IMR-90 (cell line): ENCODE measurements around the gene CD177. TPM values are rescaled to one million over a fixed set of nuclear protein-coding genes. Genes with fewer than 3 reads are reported as not detected.

ENCODE experiments used
- ATAC-seq: fragments of 200-7000 bp; cut with Tn5 transposase; 2 replicates; pipeline ENCODE4 v1.9.1; 2020; ENCODE audit warnings: low read depth, mild to moderate bottlenecking, moderate library complexity
- BruUV-seq: library from RNA; stranded (reverse); fragments of 400-500 nt; replicated peaks from 2 replicates; lab custom pipeline; 2021; lab: Mats Ljungman, UMichigan
- CTCF ChIA-PET: fragments of 300-600 bp; formaldehyde crosslinking; extraction: SDS; loops from one replicate; lab custom pipeline; 2021; ENCODE audit warnings: antibody characterized with exemption; lab: Yijun Ruan, JAX
- POLR2A ChIA-PET: fragments of 300-600 bp; sonication (Branson Sonifier 250); formaldehyde crosslinking; loops from one replicate; lab custom pipeline; 2022; ENCODE audit warnings: antibody characterized with exemption; ENCODE audit not compliant: unreplicated experiment; lab: Charles Lee
- DNase-seq: peaks from one replicate; pipeline ENCODE4 v3.0.0; 2013
- H2AFZ ChIP-seq: replicated peaks from 2 replicates; pipeline ENCODE3; 2013; ENCODE audit warnings: low read length, mild to moderate bottlenecking; ENCODE audit not compliant: poor library complexity
- H2AK5ac ChIP-seq: 2 replicates; pipeline ENCODE4 v1.6.1; 2013; ENCODE audit warnings: low read depth, low read length, inconsistent platforms
- H2AK9ac ChIP-seq: replicated peaks from 2 replicates; pipeline ENCODE3; 2013; ENCODE audit warnings: mild to moderate bottlenecking, low read depth, low read length, moderate library complexity; ENCODE audit not compliant: poor library complexity
- H2BK120ac ChIP-seq: 2 replicates; pipeline ENCODE4 v1.6.1; 2013; ENCODE audit warnings: low read depth, low read length, inconsistent platforms
- H2BK15ac ChIP-seq: 3 replicates; pipeline ENCODE4 v1.6.1; 2013; ENCODE audit warnings: low read depth, low read length, inconsistent platforms
- H2BK20ac ChIP-seq: 2 replicates; pipeline ENCODE4 v1.6.1; 2013; ENCODE audit warnings: low read depth, mild to moderate bottlenecking, inconsistent platforms, low read length, moderate library complexity
- H2BK5ac ChIP-seq: 2 replicates; pipeline ENCODE4 v1.6.1; 2013; ENCODE audit warnings: mild to moderate bottlenecking, low read depth, low read length, inconsistent platforms; ENCODE audit not compliant: poor library complexity, severe bottlenecking
- H3K14ac ChIP-seq: replicated peaks from 2 replicates; pipeline ENCODE4 v1.6.1; 2013; ENCODE audit warnings: low read depth, low read length, inconsistent platforms
- H3K18ac ChIP-seq: 2 replicates; pipeline ENCODE4 v1.6.1; 2013; ENCODE audit warnings: low read depth, low read length, control low read depth
- H3K23ac ChIP-seq: 2 replicates; pipeline ENCODE4 v1.6.1; 2013; ENCODE audit warnings: low read depth, low read length, inconsistent platforms
- H3K27ac ChIP-seq: 2 replicates; pipeline ENCODE4 v1.5.1; 2013; ENCODE audit warnings: mild to moderate bottlenecking, control low read depth, low read length; ENCODE audit not compliant: insufficient read depth
- H3K27me3 ChIP-seq: 2 replicates; pipeline ENCODE4 v1.6.1; 2013; ENCODE audit warnings: low read length; ENCODE audit not compliant: control insufficient read depth, insufficient read depth
- H3K36me3 ChIP-seq: 2 replicates; pipeline ENCODE4 v1.6.1; 2013; ENCODE audit warnings: low read length, mixed read lengths; ENCODE audit not compliant: control insufficient read depth, insufficient read depth
- H3K4ac ChIP-seq: 2 replicates; pipeline ENCODE4 v1.6.1; 2013; ENCODE audit warnings: low read depth, low read length, inconsistent platforms
- H3K4me1 ChIP-seq: 2 replicates; pipeline ENCODE4 v1.6.1; 2013; ENCODE audit warnings: low read length, mixed read lengths; ENCODE audit not compliant: control insufficient read depth, insufficient read depth
- H3K4me2 ChIP-seq: 2 replicates; pipeline ENCODE4 v1.6.1; 2013; ENCODE audit warnings: low read depth, mild to moderate bottlenecking, control low read depth, low read length, moderate library complexity
- H3K4me3 ChIP-seq: 2 replicates; pipeline ENCODE4 v1.5.1; 2013; ENCODE audit warnings: low read depth, mild to moderate bottlenecking, control low read depth, low read length, moderate library complexity; ENCODE audit not compliant: insufficient read depth
- H3K56ac ChIP-seq: 2 replicates; pipeline ENCODE4 v1.6.1; 2013; ENCODE audit warnings: low read length, inconsistent platforms; ENCODE audit not compliant: insufficient read depth; ENCODE audit errors: extremely low read depth
- H3K79me1 ChIP-seq, 2 experiments: 2 replicates each; pipeline ENCODE4 v1.6.1; 2013; ENCODE audit warnings: low read length in 2 of 2, inconsistent platforms in 1 of 2, low read depth in 1 of 2
- H3K9ac ChIP-seq: 2 replicates; pipeline ENCODE4 v1.6.1; 2013; ENCODE audit warnings: low read depth, low read length, control low read depth
- H3K9me1 ChIP-seq: 2 replicates; pipeline ENCODE4 v1.6.1; 2013; ENCODE audit warnings: low read length, inconsistent platforms; ENCODE audit not compliant: insufficient read depth
- H3K9me3 ChIP-seq: 2 replicates; pipeline ENCODE4 v1.6.1; 2013; ENCODE audit warnings: low read length; ENCODE audit not compliant: control insufficient read depth, insufficient read depth
- H4K20me1 ChIP-seq: 2 replicates; pipeline ENCODE4 v1.6.1; 2013; ENCODE audit warnings: low read length, inconsistent platforms; ENCODE audit not compliant: insufficient read depth
- H4K5ac ChIP-seq: 2 replicates; pipeline ENCODE4 v1.6.1; 2013; ENCODE audit warnings: mild to moderate bottlenecking, low read depth, low read length, control low read depth
- H4K8ac ChIP-seq, 2 experiments: 2 replicates each; pipeline ENCODE4 v1.6.1; 2013; ENCODE audit warnings: low read depth in 2 of 2, low read length in 2 of 2, control low read depth in 1 of 2, inconsistent platforms in 1 of 2
- H4K91ac ChIP-seq: 2 replicates; pipeline ENCODE4 v1.6.1; 2013; ENCODE audit warnings: low read depth, low read length, inconsistent platforms; ENCODE audit not compliant: insufficient read depth
- BHLHE40 ChIP-seq: fragments of 150-350 bp; IDR thresholded peaks from 2 replicates; pipeline ENCODE4 v1.6.1; 2016; ENCODE audit warnings: mild to moderate bottlenecking, low read depth, low read length
- CEBPB ChIP-seq: IDR thresholded peaks from 2 replicates; pipeline ENCODE4 v1.6.1; 2012; ENCODE audit warnings: low read depth, low read length, improper control_type of control experiment
- CHD1 ChIP-seq: IDR thresholded peaks from 2 replicates; pipeline ENCODE4 v1.6.1; 2012; ENCODE audit warnings: low read depth, low read length, improper control_type of control experiment
- NFE2L2 ChIP-seq: fragments of 150-350 bp; IDR thresholded peaks from 2 replicates; pipeline ENCODE4 v1.6.1; 2016; ENCODE audit warnings: low read depth, mild to moderate bottlenecking, low read length
- POLR2A ChIP-seq: IDR thresholded peaks from 2 replicates; pipeline ENCODE4 v1.6.1; 2012; ENCODE audit warnings: mild to moderate bottlenecking, low read depth, low read length
- RAD21 ChIP-seq: IDR thresholded peaks from 2 replicates; pipeline ENCODE4 v1.6.1; 2012; ENCODE audit warnings: low read length, improper control_type of control experiment
- RCOR1 ChIP-seq: IDR thresholded peaks from 2 replicates; pipeline ENCODE4 v1.6.1; 2012; ENCODE audit warnings: mild to moderate bottlenecking, low read length, improper control_type of control experiment; ENCODE audit not compliant: insufficient replicate concordance
- RFX5 ChIP-seq: IDR thresholded peaks from 2 replicates; pipeline ENCODE4 v1.8.0; 2012; ENCODE audit warnings: low read depth, mild to moderate bottlenecking, low read length, moderate library complexity
- SMC3 ChIP-seq: fragments of 150-350 bp; IDR thresholded peaks from 2 replicates; pipeline ENCODE4 v1.6.1; 2016; ENCODE audit warnings: low read depth, mild to moderate bottlenecking, antibody characterized with exemption, low read length, moderate library complexity
- USF2 ChIP-seq: fragments of 150-350 bp; IDR thresholded peaks from 2 replicates; pipeline ENCODE4 v1.6.1; 2017; ENCODE audit warnings: mild to moderate bottlenecking, antibody characterized with exemption, low read length, low read depth
- WGBS, 2 experiments: methylation state at CpG; one replicate each; pipeline versions ENCODE4 v1.1.5 to v1.1.7; 2013; ENCODE audit warnings: missing lambda C conversion rate in 2 of 2; ENCODE audit not compliant: insufficient read length in 1 of 2; ENCODE audit errors: extremely low coverage in 2 of 2; 5-methylcytosine and 5-hydroxymethylcytosine counted together
- dilution Hi-C: fragments of 300-500 bp; cut with HindIII; formaldehyde crosslinking; loops from one replicate; pipeline ENCODE4 v1.14.3; 2018; ENCODE audit warnings: low sequenced_read_pairs; ENCODE audit not compliant: unreplicated experiment
- in situ Hi-C: fragments of 300-500 bp; cut with MboI; formaldehyde crosslinking; loops from 3 replicates; pipeline ENCODE4 v1.14.3; 2019; ENCODE audit warnings: low sequenced_read_pairs, inconsistent platforms, mixed read lengths
- intact Hi-C: fragments of 100-400 bp; cut with micrococcal nuclease; formaldehyde crosslinking; loops from 2 replicates; pipeline ENCODE4 v1.10.0; 2022
- polyA plus RNA-seq, 3 experiments: library from polyadenylated mRNA; depleted of rRNA; stranded (reverse); fragments of >200 nt; gene quantifications; 2 replicates each; pipeline ENCODE4 v1.2.3, GENCODE V29; 2012; ENCODE audit warnings: low replicate concordance in 1 of 3
- total RNA-seq: library from RNA; depleted of rRNA; stranded (reverse); fragments of >200 nt; gene quantifications from 2 replicates; pipeline ENCODE4 v1.2.3, GENCODE V29; 2012

Gene CD177
- total and polyA plus RNA-seq, 2 of the 4 experiments (the other 2 are of a cell fraction): 0.14 TPM; not detected in 1

- Histone ChIP-seq H3K27ac (no peak overlapping the region), H3K9ac (no peak overlapping the region), H3K18ac (no peak overlapping the region), H3K4me3 (no peak overlapping the region), H3K4ac (no peak overlapping the region), H3K27me3 (peaks cover 30% of the 10 kb centered on the region), H3K9me3 (peaks cover 5% of the 10 kb centered on the region; the same call in 1 of the 2 replicates), H2AK9ac (no peak overlapping the region), H4K20me1 (no peaks in the 10 kb centered on the region), H2BK5ac (no peak overlapping the region), H3K36me3 (no peaks in the 10 kb centered on the region), H4K8ac (no peak overlapping the region), H2BK120ac (no peak overlapping the region), H4K5ac (no peak overlapping the region), H3K79me1 (no peaks in the 10 kb centered on the region), H3K4me2 (no peak overlapping the region), H2BK20ac (no peak overlapping the region), H4K91ac (no peak overlapping the region), H2AK5ac (no peak overlapping the region), H3K9me1 (no peaks in the 10 kb centered on the region), H2AFZ (no peak overlapping the region), H3K4me1 (no peaks in the 10 kb centered on the region), H2BK15ac (no peak overlapping the region), H3K14ac (no peak overlapping the region), H3K56ac (no peak overlapping the region), H3K23ac (no peak overlapping the region)
- ATAC-seq: no peak
- 72% methylated on average over 14 of the region's 22 CpGs; no CpG with 5 or more reads in 1 of the 2 experiments for WGBS, 2 experiments
- CTCF ChIA-PET: no interaction called here
- dilution Hi-C loops (no loop called here), in situ Hi-C loops (no loop called here), intact Hi-C loops (no loop called here)
- TF ChIP-seq CEBPB (no peak), RFX5 (no peak), NFE2L2 (no peak), RAD21 (no peak), CHD1 (no peak), BHLHE40 (no peak), USF2 (no peak), SMC3 (no peak), POLR2A (no peak), RCOR1 (no peak)
- no peak for DNase-seq
- no TSS peak for BruUV-seq
- POLR2A ChIA-PET: no interaction called here
Measured at GRCh38 chr19:43407416-43408005, 54.0 kb downstream of the CD177 start.
